NCI-H2227 treated with DMSO at 0.1 percent for 48 hours (cell line): ENCODE data around the gene BCL2L2.

ENCODE experiments used
- DNase-seq: peaks from one replicate; lab custom pipeline; 2025; lab: John Stamatoyannopoulos, UW

The BCL2L2 gene

GRCh38 chr14:23355871-23356435, 49.3 kb downstream of the BCL2L2 start:
- DNase-seq = no peak

- no peak for DNase-seq
Measured at GRCh38 chr14:23356662-23357061, 50.0 kb downstream of the BCL2L2 start.

GRCh38 chr14:23357261-23357660, 50.6 kb downstream of the BCL2L2 start:
- no peak for DNase-seq

GRCh38 chr14:23358042-23358441, 51.4 kb downstream of the BCL2L2 start:
- DNase-seq = no peak

- DNase-seq = no peak
Measured at GRCh38 chr14:23358553-23359166, 52.0 kb downstream of the BCL2L2 start.

- DNase-seq = no peak
Measured at GRCh38 chr14:23359167-23359626, 52.6 kb downstream of the BCL2L2 start.

- DNase-seq = no peak
Measured at GRCh38 chr14:23359722-23360447, 53.3 kb downstream of the BCL2L2 start.

- no peak for DNase-seq
Measured at GRCh38 chr14:23360496-23360895, 53.9 kb downstream of the BCL2L2 start.

GRCh38 chr14:23361320-23361719, 54.7 kb downstream of the BCL2L2 start:
- DNase-seq = no peak
